ENCODE results near the gene TMEM63C.
A peak's percentile ranks its signal among the peaks of the same experiment; 100 is the strongest.
"Not testable (repeated sequence)": the region's sequence is repeated elsewhere in the genome, so short reads cannot be mapped to it uniquely, and the experiment has no call there.

The TMEM63C gene

DNA sequence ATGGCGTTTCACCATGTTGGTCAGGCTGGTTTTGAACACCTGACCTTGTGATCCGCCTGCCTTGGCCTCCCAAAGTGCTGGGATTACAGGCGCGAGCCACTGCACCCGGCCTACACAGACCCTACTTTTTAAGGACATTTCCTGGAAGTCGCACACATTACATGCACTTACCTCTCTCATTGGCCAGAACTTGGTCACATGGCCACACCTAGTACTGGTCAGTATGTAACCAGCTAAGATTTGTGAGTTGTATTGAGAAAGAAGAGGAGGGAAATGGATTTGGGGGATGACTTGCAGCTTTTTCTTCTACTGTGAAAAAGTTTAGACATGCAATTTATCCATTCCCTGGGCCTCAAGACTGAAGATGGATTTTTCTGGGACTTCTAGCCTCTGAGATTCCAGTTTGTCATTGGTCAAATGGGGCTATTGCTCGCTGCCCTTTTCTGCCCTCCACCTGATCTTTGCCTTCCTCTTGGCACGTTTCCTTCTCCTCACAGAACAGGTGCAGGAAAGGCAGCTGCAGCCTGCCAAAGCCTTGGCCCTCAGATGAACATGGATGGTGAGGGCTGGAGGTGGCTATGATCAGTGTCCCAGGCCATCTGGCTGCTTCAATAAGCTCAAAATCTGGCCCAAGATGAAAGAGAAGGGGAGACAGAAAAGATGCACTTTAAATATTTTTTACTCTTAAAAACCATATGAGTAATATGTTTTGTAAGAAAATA, 32.9 kb upstream of the TMEM63C start:
- no peaks in the 10 kb centered on the region for H3K9me3 Mint-ChIP-seq
- H3K4me3 Mint-ChIP-seq, result no peak overlapping the region
- no peak for DNase-seq
- H3K4me1 Mint-ChIP-seq, result no peaks in the 10 kb centered on the region
- ATAC-seq, result no peak
- H3K27me3 Mint-ChIP-seq, result peaks cover 66% of the 10 kb centered on the region
- H3K27ac Mint-ChIP-seq, result no peak overlapping the region

DNA sequence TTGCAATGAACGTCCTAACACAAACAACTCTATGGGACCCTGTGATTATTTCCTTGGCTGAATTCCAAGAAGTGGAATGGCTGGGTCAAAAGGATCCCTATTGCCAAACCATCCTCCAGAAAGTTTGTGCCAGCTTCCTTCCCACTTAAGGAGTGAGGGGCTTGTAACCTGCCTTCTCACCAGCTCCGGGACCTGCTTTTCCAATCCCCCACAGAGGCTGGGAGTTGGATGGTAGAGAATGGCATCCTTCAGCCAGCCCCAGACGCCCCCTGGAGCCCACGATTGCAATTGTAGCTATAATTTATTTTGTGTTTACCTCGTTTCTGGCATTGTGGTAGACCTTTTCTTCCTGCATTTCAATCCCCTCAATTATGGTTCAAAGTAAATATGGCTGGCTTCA, 30.4 kb upstream of the TMEM63C start:
- DNase-seq, result no peak
- no peak for ATAC-seq
- peaks cover 62% of the 10 kb centered on the region for H3K27me3 Mint-ChIP-seq
- no peaks in the 10 kb centered on the region for H3K9me3 Mint-ChIP-seq
- H3K4me3 Mint-ChIP-seq, result no peak overlapping the region
- no peaks in the 10 kb centered on the region for H3K4me1 Mint-ChIP-seq
- H3K27ac Mint-ChIP-seq, result no peak overlapping the region

DNA sequence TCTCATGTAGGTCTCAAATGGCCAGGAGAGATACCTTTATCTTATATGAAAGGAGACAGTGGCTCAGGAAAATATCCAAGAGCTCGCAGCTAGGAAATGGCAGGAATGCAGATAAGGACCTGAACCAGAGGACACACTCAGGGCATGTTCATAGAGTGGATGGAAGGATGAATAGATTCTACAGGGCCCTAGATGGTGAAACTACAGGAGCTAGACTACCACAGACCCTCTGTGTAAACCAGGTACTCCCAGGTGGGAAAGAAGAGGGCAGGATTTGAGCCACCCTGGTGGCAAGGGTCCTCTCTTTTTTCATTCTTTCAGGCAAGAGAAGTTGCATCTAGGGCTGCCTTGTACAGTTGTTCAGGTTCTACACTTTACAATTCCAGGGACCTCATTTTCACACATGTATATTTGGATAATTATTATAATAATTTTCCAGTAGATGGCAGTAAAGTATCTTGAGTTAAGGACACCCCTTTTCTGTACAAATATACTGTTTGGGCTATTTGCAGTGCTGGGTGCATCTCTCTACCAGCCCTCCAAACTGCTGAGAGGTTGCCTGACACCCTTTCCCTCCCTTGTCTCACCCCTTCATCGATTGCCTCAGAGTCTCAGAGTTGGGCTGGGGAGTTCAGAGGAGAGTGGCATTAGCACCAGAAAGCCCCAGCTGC, 29.5 kb upstream of the TMEM63C start:
- peaks cover 54% of the 10 kb centered on the region for H3K27me3 Mint-ChIP-seq

DNA sequence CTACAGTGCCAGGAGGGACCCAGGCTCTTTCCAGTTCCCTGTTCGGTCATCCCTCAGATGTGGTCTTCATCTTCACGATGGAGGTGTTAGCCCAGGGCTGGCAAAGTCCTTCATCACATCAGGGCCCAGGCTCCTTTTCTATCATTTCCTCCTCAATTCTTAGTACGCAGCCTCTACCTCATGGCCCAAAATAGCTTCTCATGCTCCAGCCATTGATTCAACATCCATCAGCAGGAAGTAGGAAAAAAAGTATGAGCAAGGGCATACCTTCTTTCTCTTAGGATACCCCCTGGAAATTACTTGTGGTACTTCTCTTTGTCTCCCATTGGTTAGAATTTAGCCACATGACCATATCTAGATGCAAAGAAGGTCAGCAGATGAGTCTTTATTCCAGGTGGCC, 27.8 kb upstream of the TMEM63C start:
- no peak overlapping the region for H3K27ac Mint-ChIP-seq
- no peaks in the 10 kb centered on the region for H3K4me1 Mint-ChIP-seq
- DNase-seq (no peak), ATAC-seq (no peak)
- peaks cover 60% of the 10 kb centered on the region for H3K27me3 Mint-ChIP-seq
- H3K4me3 Mint-ChIP-seq, result no peak overlapping the region
- no peaks in the 10 kb centered on the region for H3K9me3 Mint-ChIP-seq

More for the DNA sequence above, 29.5 kb upstream of the TMEM63C start:
- Mint-ChIP-seq H3K4me3 (no peak overlapping the region), H3K4me1 (no peaks in the 10 kb centered on the region), H3K9me3 (no peaks in the 10 kb centered on the region), H3K27ac (no peak overlapping the region)
- ATAC-seq (peak; percentile 66), DNase-seq (no peak)

DNA sequence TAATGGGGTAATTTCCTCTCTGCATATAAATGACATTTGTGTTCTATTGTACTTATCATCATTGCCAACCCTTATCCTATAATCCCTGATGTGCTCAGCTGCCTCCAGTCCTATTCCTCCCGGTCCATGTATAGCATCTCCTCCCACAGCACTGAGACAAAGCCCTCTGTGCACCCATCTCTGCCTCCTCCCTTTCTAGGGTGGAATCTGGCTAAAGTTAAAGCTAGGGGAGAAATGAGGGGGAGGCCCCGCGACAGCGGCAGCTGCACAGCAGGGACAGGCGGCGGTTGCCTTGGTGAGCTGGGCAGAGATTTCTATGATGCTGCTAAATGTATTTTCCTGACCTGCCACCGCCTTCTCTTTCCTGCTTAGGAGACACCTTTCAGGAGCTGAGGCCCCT, 27.2 kb upstream of the TMEM63C start:
- no peak overlapping the region for H3K4me3 Mint-ChIP-seq
- H3K9me3 Mint-ChIP-seq, result no peaks in the 10 kb centered on the region
- H3K27me3 Mint-ChIP-seq, result peaks cover 60% of the 10 kb centered on the region
- H3K27ac Mint-ChIP-seq, result peak overlapping the region in 1 of 2 donors; percentile 53
- no peak for DNase-seq
- ATAC-seq, result no peak
- no peaks in the 10 kb centered on the region for H3K4me1 Mint-ChIP-seq

DNA sequence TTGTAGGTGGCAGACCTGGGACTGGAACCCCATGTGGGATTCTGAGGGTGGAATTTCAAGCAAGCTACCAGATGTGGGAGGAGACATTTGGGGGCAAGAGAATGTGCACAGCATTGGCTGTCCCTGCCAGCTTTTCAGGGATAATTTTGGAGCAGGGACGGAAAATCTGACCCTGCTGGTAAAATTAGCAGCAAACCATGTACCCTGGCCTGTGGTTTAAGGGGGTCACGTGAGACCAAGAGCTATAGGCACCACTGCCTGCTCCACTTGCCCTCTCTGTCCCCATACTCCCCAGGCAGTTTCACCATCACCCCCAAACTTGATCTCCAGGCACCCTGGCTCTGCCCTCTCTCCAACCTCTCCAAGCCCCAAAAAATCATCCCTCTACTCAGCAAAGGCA, 26.5 kb upstream of the TMEM63C start:
- no peak overlapping the region for H3K4me3 Mint-ChIP-seq
- no peak for ATAC-seq
- H3K27me3 Mint-ChIP-seq, result peaks cover 59% of the 10 kb centered on the region
- no peak for DNase-seq
- no peaks in the 10 kb centered on the region for H3K9me3 Mint-ChIP-seq
- H3K27ac Mint-ChIP-seq, result no peak overlapping the region
- no peaks in the 10 kb centered on the region for H3K4me1 Mint-ChIP-seq

DNA sequence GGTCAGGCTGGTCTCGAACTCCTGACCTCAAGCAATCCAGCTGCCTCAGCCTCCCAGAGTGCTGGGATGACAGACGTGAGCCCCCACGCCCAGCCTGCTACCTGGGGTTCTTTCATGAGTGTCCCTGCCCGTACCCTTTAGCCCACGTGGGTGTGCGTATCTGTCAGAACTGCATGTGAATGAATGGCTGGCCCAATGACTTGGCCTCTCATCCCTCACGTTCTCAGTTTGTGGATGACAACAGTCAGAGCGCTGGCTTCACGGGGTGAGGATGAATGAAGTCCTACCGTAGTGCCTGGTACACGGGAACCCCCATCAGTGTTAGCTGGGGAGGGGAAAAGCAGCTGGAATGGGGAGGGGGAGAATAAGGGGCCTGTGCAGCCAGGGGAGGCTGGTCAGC, 23.9 kb upstream of the TMEM63C start:
- Mint-ChIP-seq H3K27ac (no peak overlapping the region), H3K27me3 (peaks cover 71% of the 10 kb centered on the region), H3K4me1 (no peaks in the 10 kb centered on the region), H3K9me3 (no peaks in the 10 kb centered on the region), H3K4me3 (no peak overlapping the region)
- ATAC-seq (no peak), DNase-seq (no peak)

DNA sequence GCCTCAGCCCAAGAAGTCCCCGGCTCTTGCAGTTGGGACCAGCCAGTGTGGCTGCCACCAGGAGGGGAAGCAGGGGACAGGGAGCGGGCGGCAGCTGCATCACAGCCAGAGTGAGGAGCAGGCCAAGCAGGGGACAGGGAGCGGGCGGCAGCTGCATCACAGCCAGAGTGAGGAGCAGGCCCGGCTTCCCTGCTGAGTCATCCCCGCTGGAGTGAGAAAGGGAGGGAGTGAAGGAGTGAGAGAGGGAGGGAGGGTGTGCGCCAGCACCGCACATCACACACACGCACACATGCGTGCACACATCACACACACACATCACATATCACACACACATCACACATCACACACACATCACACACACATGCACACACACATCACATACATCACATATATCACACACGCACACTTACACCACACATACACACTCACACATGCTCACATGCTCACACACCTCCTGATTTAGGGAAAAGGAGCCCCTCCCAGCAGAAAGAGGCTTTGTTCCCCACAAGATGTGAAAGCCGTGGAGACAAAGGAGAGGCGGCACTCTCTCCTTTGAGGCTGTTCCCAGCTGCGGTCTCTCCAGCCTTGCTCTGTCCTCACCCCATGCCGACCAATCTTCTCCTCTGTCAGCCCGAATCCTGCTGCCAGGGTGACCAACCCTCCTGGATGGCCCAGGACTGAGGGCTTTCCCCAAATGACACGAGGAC, 23.3 kb upstream of the TMEM63C start:
- no peak overlapping the region for H3K4me3 Mint-ChIP-seq
- H3K27ac Mint-ChIP-seq, result no peak overlapping the region
- ATAC-seq, result no peak
- no peak for DNase-seq
- peaks cover 65% of the 10 kb centered on the region for H3K27me3 Mint-ChIP-seq
- no peaks in the 10 kb centered on the region for H3K4me1 Mint-ChIP-seq
- H3K9me3 Mint-ChIP-seq, result no peaks in the 10 kb centered on the region

DNA sequence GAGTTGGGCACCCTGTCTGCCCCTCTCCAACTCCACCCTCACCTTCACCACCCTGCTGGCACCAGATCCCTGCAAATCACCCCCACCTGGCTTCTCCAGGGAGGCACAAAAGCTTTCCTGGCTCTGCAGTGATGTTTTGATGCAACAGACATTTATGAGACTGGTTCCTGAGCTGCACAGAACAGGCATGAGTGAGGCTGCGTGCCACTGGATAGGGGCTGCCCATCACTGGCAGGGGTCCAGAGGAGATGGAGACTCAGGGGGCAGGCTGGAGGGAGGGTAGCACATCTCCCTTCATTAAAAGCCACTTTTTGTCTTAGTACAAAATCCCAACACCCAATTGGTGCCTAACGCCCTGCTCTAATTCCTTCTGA, 22.7 kb upstream of the TMEM63C start:
- H3K4me1 Mint-ChIP-seq, result no peaks in the 10 kb centered on the region
- no peak overlapping the region for H3K4me3 Mint-ChIP-seq
- no peak for ATAC-seq
- no peak overlapping the region for H3K27ac Mint-ChIP-seq
- H3K27me3 Mint-ChIP-seq, result peaks cover 62% of the 10 kb centered on the region
- no peak for DNase-seq
- H3K9me3 Mint-ChIP-seq, result no peaks in the 10 kb centered on the region

DNA sequence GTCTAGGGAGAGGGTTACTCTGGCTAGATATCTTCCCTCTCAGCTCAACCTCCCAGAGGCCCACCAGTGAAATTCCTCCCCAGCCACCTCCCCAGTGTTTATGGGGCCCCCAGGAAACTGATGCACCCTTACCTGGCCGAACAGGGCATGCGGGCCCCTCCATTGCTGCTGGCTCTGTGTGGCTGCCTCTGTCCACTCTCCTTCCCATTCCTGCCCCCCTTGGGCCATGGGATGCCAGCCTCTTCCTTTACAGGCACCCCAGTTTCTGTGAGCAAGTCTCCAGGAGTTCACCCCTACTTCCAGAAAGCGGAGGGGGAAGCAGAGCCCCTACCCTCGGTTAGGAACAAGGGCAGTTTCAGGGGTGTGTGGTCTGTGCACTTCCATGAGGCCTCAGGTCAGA, 20.6 kb upstream of the TMEM63C start:
- no peak overlapping the region for H3K4me3 Mint-ChIP-seq
- no peaks in the 10 kb centered on the region for H3K4me1 Mint-ChIP-seq
- ATAC-seq (no peak), DNase-seq (no peak)
- no peaks in the 10 kb centered on the region for H3K9me3 Mint-ChIP-seq
- H3K27ac Mint-ChIP-seq, result no peak overlapping the region
- peaks cover 58% of the 10 kb centered on the region for H3K27me3 Mint-ChIP-seq

DNA sequence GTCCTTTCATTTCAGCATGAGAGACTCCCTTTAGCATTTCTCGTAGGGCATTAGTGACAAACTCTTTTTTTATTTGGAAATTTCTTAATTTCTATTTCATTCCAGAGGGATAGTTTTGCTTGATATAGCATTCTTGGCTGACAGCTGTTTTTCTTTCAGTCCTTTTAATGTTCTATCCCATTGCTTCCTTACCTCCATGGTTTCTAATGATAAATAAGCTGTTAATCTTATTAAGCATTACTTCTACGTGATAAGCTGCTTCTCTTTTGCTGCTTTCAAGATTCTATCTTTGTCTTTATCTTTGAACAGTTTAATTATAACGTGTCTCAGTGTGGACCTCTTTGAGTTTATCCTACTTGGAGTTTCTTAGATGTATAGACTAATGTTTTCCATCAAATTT, 11.6 kb upstream of the TMEM63C start:
- no peak for DNase-seq
- Mint-ChIP-seq H3K27me3 (peaks cover 16% of the 10 kb centered on the region), H3K27ac (no peak overlapping the region), H3K9me3 (peaks cover 17 to 18% of the 10 kb centered on the region in 2 donors), H3K4me1 (no peaks in the 10 kb centered on the region), H3K4me3 (no peak overlapping the region)
- no peak for ATAC-seq

DNA sequence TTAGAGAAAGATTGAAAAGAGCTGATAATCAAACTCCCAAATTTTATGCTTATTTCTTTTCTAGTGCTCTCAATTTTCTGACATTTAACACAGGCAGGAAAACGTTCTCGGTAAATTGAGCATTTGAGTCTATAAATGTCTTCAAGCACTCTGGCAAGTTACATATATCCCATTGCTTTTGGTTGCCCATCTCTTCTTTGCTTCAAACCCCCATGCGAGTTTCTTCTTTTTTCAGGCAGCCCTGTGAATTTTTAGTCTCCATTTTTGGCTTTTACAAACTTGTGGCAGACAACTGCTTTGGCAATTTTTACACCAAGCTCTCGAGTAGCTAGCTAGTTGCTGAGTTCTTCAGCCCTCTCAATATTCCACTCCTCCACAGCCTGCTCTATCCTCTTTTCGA, 8.7 kb upstream of the TMEM63C start:
- ATAC-seq (no peak), DNase-seq (no peak)
- Mint-ChIP-seq H3K27me3 (peaks cover 25% of the 10 kb centered on the region), H3K4me1 (peaks cover 6% of the 10 kb centered on the region), H3K4me3 (no peak overlapping the region), H3K9me3 (peaks cover 15 to 17% of the 10 kb centered on the region in 2 donors), H3K27ac (no peak overlapping the region)

DNA sequence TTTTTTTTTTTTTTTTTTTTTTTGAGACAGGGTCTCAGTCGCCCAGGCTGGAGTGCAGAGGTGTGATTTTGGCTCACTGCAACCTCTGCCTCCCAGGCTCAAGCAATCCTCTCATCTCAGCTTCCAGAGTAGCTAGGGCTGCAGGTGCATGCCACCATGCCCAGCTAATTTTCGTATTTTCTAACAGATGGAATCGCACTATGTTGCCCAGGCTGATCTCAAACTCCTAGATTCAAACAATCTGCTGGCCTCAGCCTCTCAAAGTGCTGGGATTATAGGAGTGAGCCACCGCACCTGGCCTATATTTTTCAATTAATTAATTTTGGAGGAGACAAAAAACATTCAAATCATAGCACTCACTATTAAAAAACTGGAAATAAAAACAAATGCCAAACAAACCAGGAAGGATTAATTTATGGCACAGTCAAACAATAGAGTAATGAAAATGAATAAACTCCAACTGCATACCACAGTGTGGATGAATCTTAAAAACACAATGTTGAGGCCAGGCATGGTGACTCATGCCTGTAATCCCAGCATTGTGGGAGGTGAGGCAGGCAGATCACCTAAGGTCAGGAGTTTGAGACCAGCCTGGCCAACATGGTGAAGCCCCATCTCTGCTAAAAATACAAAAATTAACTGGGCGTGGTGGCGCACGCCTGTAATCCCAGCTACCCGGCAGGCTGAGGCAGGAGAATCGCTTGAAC, 7.5 kb upstream of the TMEM63C start:
- not testable (repeated sequence) for DNase-seq, H3K4me3 Mint-ChIP-seq, ATAC-seq, H3K27ac Mint-ChIP-seq, H3K4me1 Mint-ChIP-seq
- Mint-ChIP-seq H3K9me3 (peaks cover 15 to 17% of the 10 kb centered on the region in 2 donors), H3K27me3 (peaks cover 34% of the 10 kb centered on the region)

DNA sequence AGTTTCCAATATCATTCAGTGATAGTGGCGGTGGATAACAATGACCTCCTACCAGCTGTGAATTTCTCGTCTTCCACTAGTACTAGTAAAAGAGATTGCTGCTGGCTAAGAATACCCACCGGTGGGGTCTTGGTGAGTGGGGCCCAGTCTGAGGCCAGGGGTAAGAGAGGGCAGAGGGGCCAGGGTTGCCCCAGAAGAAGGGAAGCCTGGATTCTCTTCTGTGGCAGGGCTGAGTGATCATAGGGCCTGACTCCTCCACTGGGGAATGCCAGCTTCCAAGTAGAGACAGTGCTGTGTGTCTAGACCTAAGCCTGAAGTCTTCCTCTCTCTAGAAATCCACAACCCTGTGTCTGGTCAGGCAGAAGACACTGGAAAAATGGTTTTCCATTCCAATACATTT, 5.8 kb upstream of the TMEM63C start:
- H3K4me3 Mint-ChIP-seq, result no peak overlapping the region
- H3K4me1 Mint-ChIP-seq, result peaks cover 7% of the 10 kb centered on the region
- H3K27me3 Mint-ChIP-seq, result peaks cover 51% of the 10 kb centered on the region
- peaks cover 3 to 7% of the 10 kb centered on the region in 2 donors for H3K9me3 Mint-ChIP-seq
- ATAC-seq (no peak), DNase-seq (no peak)
- no peak overlapping the region for H3K27ac Mint-ChIP-seq

DNA sequence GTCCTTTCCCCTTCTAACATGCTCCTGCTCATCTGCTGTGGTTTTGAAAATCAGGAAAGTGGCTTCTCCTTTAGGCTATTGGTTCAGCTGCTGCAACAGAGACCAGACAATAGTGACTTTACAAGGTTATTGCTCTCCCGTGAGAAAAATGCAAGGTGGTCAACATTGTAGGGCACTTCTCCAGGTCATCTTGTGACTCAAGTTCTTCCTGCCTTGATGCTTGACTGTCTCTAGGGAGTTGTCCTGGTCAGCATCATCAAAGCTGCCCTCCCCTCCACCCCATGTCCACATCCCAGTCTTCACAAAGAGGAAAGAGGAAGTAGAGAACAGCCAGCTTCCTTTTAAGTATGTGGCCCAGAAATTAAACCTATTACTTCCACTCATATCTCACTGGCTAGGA, 3.9 kb upstream of the TMEM63C start:
- no peak overlapping the region for H3K4me3 Mint-ChIP-seq
- peaks cover 25% of the 10 kb centered on the region for H3K4me1 Mint-ChIP-seq
- DNase-seq (no peak), ATAC-seq (no peak)
- peaks cover 65% of the 10 kb centered on the region for H3K27me3 Mint-ChIP-seq
- H3K27ac Mint-ChIP-seq, result no peak overlapping the region
- no peaks in the 10 kb centered on the region for H3K9me3 Mint-ChIP-seq

DNA sequence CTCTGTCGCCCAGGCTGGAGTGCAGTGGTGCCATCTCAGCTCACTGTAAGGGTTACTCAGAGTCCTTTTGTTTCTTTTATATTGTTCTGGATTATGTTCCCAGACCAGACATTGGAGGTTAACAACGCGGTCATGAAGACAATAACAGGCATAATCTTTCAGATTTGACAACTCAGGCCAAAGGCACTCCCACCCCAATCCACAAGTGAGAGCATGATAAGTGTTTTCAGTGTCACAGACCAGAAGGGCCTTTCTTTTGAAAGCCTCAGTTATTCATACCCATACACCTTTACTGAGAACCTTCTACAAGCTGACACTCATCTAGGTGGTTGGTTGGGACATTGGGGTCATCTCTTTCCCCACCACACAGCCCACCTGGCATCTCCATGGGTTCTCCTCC, 2.9 kb upstream of the TMEM63C start:
- DNase-seq (no peak), ATAC-seq (no peak)
- peaks cover 34% of the 10 kb centered on the region for H3K4me1 Mint-ChIP-seq
- no peaks in the 10 kb centered on the region for H3K9me3 Mint-ChIP-seq
- H3K27ac Mint-ChIP-seq, result no peak overlapping the region
- H3K4me3 Mint-ChIP-seq, result no peak overlapping the region
- H3K27me3 Mint-ChIP-seq, result peaks cover 67% of the 10 kb centered on the region

Measured in stimulated activated naive CD8-positive, alpha-beta T cell treated with anti-CD3 and anti-CD28 coated beads, Interleukin-15, amount 100 ng/mL, for 72 hours (primary cell).